GM20431 (cell line): ENCODE results near the gene GRIN2C.

ENCODE experiments used
- in situ Hi-C: fragments of 300-500 bp; cut with MseI, MboI; formaldehyde crosslinking; loops from one replicate; pipeline ENCODE4 v1.15.0; 2020; ENCODE audit warnings: low sequenced_read_pairs; ENCODE audit not compliant: unreplicated experiment

Gene GRIN2C

DNA sequence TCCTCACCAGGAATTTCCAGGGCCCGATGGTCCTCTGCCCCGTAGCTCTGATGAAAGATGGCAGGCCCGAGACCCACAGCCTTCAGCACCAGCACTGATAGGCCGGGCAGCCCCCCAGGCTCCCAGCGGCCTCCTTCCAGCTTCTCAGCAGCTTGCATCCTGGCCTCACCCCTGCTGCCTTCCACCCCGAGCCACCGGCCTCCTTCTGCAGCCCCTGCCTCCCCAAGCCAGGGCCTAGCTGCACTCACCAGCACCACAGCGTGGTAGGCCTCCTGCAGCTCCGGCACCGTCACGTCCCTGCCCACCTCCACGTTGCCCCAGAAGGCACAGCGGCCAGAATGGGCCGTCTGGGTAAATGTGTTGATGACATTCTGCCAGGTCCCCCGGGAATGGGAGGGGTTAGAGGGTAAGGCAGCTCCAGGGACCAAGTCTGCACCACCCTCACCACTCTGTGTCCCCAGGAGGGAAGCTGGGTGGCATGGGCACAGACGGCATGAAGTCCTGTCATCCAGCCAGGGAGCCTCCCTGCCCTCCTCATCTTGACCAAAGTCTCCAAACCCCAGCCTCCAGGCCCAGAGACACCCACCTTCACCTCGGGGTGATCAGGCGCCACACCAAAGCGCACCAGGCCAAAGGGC is 6.6 kb upstream of the GRIN2C start:
- in situ Hi-C loops, result loop anchor here (10.0 kb wide), 1 partner anchor 72 kb away; no protein-coding TSS in a partner anchor

DNA sequence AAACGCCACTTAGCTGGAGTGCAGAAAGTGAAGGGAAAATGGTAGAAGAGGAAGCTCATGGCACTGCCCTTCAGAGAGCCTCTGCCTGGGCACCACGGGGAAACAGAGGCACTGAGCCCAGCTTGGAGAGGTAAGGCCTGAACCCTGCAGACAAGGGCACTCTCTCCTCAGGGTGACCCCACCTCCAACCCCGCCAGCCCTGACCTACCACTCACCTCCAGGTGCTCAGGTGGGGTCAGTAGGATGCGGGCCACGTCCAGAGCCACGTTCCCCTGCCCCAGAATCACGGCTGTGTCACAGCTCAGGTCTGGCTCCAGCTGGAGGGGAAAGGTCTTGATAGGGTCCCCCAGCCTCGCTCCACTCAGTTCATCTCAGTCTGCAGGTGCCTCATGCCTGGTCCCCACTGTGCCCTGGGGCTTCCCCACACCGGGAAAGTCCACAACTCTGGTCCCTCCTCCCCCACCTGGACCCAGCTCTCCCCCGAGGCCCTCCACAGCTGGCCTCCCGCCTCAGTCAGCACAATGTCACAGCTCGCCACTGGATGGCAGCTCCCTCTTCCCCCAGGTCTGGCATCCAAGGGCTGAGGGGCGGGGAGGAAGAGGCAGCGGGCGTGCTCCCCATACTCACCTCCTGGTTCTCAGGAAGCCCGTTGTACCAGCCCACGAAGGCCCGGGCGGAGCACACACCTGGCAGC is 6.0 kb upstream of the GRIN2C start:
- in situ Hi-C loops, result loop anchor here (10.0 kb wide), 1 partner anchor 71 kb away; no protein-coding TSS in a partner anchor

DNA sequence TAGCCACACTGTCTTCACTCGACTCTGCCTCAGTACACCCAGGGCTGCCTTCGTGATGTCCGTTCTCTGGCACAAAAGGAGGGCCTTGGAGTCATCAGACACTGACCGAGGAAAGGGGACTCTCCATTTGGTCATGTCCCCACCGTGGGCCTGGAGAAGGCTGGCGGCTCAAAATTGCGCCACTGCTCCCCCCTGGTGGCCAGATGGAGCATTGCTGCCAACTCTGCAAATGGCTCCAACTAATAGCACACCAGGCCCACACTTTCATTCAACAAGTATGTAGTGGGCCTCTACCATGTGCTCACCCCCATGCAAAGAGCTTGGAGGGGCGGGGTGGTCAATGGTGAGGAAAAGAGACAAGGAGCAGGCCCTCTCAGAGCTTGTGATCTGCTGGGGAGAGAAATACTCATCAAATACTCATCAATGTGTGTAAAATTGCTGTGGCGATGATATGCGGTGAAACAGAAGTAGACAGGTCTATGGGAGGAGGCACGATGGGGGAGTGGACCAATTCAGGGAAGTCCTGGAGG is 5.2 kb upstream of the GRIN2C start:
- in situ Hi-C loops, result loop anchor here (10.0 kb wide), 1 partner anchor 70 kb away; no protein-coding TSS in a partner anchor

DNA sequence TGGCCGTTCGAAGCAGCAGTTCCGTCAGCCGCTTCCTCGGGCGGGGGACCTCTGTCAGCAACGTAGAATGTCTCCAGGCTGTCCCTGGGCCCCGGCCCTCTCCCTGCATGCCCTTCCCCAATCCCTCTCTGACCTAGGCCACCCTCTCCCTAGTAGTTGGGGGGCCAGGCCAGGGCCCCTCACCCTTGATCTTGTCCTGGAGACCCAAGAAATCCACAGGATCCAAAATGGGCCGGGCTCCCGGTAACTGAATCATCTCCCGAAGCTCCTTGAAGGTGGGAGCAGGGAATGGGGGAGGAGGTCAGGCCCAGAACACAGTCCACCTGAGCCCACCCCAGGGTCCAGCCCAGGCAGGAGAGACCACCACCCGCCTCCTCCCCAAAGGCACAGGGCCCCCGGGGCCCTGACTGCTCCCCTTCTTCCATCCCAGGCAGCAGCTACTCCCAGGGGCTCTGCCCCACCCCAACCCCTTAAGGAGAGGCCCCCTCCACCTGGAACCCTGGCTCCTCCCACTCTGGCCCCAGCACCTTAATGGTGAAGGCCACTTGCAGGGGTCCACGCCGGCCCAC is 4.7 kb upstream of the GRIN2C start:
- in situ Hi-C loops, result loop anchor here (10.0 kb wide), 1 partner anchor 70 kb away; no protein-coding TSS in a partner anchor

DNA sequence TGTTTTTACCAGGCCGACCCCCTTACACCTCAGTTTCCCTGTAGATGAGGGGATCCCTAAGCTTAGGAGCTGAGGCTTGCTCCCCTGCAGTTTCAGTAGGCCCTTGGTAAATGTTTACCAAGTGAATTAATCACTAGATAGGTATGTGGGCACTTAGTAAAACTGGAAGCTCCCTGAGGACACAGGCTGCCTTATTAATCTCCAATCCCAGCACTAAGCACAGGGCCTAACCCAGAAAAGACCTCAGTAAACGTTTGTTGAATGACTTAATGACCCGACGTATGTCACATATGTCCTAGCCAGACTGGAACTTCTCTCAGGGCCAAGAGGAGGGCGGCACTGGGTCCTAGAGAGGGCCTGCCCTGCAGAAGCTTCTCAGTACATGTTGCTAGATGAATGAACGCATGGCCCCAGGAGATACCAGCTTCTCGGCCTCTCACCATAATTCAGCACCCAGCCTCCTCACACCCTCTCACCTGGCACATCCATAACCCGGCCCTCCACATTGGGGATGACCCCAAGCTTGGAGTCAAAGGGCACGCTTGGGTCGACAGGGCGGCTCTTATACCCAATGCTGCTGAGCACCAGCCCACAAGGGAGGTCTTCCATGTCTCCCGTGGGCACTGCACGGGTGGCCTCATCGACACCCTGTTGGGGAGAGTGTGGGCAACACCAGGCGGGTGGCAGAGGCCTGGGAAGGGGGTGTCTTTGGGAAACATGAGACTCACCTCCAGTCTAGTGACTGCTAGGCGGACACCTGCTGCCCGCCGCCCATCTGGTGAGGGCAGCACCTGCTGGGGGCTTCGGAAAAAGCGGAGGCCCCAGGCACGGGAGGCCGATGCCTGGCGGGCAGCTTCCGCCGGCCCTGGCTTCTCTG is 4.0 kb upstream of the GRIN2C start:
- in situ Hi-C loops, result loop anchor here (10.0 kb wide), 1 partner anchor 69 kb away; no protein-coding TSS in a partner anchor

DNA sequence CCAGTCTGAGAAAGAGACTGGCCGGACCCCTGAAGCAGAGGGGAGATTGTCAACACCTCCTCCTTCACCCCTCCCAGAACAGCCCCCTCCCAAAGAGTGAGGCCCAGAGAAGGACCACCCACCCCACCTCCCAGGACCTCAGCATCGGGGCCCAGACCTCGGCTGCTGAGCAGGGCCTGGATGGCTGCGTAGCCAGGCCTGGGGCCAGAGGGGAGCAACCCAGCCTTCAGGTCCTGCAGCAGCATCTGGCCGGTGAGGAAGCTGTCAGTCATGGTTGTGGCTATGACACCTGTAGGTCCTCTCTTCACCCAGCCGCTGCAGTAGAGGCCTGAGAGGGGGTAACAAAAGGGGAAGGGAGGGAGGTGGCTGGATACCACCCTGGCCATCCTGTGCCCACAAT is 3.2 kb upstream of the GRIN2C start:
- in situ Hi-C loops, result loop anchor here (10.0 kb wide), 1 partner anchor 68 kb away; no protein-coding TSS in a partner anchor

DNA sequence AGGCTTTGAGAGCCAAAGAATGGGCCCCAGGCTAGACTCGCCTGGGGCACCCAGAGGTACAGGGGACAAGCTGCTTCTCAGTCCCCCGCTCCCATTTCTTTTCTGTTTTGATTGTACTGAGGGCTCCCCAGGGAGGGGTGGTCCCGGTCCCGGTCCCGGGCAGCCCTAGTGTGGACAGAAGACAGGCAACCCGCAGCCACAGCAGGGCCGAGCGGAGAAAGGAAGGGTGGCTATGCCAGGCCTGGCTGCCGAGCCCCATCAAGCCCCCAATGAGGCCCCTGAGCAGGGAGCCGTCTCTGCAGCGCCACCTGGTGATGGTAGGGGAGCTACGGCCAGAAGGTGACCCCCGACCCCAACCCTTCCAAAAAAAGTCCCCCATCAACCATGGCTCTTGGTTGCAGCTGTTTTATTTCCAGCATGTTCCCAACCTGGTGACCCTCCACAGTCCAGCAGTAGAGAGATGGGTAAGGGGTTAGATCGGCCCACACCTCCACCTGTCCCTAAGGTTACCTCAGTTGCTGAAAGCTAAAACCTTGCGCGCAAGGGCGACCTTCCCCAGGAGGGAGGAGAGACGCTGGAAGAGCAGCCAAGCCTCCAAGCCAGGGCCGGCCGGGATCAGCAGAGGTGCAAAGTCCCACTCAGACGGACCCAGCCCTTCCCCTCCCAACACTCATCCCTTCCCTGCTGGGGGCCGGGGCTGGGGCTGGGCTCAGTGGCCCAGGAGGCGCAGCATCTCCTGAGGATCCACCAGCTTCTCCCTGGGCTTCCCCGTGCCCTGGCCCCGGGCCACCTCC is 2.6 kb upstream of the GRIN2C start:
- in situ Hi-C loops, result loop anchor here (10.0 kb wide), 1 partner anchor 68 kb away; no protein-coding TSS in a partner anchor

DNA sequence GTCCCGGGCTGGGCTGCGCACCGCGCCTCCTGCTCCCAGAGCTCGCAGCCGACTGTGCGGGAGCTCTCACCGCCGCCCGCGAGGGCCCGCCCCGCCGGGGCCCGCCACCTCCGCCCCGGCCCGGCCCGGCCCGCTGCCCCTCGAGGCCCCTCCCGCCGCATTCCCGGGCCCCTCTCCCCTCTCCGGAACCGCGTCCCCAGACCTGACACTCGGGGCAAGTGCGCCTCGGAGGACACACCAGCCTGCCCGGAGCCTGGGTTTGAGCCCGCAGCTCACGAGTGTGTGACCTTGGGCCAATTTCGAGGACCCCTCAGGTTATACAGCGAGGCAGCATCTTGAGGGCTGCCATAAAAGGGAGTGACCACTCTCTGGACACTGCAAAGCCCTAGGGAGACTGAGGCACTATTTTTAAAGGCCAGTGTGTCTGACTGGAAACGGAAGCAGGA is 2.0 kb upstream of the GRIN2C start:
- in situ Hi-C loops, result loop anchor here (10.0 kb wide), 1 partner anchor 67 kb away; no protein-coding TSS in a partner anchor

DNA sequence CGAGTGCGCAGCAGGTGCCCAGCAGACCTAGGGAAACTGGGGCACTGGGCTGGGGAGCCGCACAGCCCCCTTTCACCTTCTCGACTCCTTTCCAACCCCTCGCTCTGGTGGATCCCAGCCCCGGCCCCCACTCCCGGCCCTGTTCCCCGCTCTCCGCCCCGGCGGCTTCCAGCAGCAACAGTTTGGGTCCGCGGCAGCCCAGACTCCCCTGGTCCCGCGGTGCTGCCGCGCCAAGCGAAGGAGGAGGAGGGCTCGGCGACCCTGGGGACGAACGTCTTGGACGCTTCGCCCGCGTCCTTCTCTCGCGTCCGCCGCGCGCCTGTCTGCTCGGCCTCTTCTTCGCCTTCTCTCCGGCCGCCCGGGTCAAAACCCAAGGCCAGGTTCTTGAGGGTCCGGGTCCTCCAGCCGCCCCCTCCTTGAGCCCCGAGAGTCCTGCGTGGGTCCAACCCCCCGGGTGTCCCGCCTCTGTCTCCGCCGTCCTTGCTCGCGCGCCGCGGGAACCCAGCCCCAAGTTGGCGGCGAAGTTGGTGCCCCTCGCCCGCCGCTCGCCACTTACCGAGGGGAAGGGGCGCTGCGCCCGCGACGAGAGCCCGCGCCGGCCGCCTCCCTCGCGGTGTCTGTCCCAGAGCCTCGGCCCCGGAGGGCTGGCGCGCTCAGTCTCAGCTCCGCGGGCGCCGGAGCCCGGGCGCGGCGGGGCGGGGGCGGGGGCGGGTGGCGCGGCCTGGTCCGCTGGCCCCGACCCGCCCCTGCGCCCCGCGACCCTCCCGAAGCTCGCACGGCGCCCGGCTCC is 1.4 kb upstream of the GRIN2C start:
- in situ Hi-C loops, result loop anchor here (10.0 kb wide), 1 partner anchor 66 kb away; no protein-coding TSS in a partner anchor

DNA sequence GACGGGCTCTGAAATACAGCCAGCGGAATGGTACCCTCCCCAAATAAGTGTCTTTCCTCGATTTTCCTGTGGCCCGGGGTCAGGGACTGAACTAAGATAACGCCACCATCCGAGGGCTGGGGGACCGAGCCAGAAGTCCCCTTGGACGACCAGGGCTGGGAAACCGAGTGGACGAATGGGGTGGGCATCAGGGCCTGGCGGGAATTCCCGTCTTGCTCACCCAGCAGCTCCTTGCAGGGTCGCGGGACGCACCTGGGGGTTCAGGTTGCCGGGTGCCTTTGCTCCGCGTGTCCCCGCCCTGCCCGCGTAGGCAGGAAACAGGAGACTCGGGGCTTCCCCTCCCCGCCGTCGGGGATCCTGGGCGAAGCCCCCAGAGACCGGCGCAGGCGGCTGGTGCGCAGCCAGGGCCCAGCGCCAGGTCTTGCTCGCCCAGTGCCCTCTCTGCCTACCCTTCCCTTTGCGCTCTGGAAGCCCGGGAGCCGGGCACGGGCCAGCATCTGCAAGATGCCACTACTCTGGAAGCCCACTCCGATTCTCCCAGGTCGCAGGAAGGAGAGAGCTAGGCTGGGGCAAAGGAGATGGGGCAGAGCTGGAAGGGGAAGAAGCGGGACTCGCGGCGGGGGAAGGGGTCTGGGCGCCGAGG is 665 bp upstream of the GRIN2C start:
- in situ Hi-C loops, result loop anchor here (10.0 kb wide), 1 partner anchor 66 kb away; no protein-coding TSS in a partner anchor

DNA sequence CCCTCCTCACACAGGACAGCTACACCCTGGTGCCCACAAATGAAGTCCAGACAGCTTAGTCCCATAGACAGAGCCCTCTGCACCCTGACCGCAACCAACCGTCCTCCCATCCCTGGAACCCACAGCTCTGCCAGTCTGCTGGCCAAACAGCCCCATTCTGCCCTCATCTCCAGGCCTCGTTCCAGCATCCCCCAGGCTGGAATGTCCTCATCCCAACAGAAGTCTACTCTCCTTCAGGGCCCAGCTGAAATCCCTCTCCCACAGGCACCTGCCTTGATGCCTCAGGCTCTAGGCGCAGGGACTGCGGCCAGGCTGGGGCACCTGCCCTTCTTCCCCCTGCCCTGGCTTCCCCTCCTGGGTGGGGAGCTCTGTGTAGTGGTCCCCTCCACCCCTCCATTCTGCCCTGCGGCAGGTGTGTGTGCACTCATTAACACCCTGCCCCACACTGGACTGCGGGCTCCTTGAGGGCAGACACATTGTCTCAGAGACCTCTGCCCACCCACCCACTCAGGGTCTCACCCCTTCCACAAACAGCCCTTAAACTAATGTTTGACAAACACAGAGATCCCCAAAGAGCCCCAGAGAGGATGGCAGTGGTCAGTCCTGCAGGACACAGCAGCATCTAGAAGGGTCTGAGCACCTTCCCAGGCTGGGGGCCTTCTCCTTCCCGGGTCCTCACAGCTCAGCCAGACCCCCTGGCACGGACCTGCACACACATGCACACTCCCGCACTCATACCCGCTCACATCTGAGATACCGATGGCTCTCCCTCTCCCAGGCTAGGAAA is 820 bp downstream of the GRIN2C start:
- in situ Hi-C loops, result no loop called here

DNA sequence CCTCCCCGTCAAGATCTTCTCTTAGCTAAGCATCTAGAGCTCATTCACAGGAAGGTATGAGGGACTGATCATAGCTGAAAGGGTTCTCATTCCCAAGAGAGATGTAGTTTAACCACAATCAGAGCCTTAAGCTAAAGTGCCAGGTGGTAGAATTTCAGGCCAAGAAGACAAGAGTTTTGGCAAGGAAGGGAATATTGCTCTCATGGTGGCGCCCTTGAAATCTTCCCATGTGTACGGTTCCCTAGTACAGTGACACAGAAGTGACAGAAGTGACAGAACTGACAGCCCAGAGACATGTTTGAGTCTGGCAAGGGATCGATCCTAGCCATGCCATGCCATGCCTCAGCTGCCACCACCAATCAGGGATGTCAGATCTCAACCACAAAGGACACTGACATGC is 2.5 kb downstream of the GRIN2C start:
- in situ Hi-C loops, result no loop called here

DNA sequence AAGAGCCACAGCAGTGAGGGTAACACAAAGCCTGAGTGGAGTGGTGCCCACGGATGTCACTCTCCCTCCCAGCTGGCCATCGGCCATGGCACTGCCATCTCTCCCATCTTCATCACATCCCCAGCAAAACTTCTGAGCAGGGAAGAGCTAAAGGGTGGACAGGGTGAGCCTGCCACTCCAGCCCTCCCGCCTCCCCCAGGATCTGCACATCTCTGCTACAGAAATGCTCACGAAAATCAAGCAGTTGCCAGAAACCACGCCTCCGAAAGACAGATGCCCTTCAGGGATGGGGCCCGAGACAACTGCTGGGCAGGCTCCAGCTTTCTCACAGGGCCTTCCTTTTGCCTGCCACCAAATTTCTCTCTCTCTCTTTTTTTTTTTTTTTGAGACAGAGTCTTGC is 3.6 kb downstream of the GRIN2C start:
- in situ Hi-C loops, result no loop called here

DNA sequence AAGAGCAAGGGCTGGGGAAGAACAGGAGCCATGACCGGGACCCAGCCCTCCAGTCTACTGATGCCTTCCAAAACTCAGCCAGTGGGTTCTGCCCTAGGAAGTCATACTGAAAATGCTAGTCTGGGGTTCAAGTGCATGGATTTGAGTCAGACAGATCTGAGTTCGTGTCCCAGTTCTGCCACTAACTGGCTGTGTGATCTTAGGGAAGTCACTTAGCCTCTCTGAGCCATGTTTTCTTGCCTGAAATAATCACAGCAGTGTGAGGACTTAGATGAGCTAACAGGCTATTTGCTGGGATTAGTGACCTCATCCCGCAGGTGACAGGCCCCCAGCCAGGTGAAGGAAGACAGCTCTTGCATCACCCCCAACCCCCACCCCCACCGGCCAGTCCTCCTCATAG is 4.4 kb downstream of the GRIN2C start:
- in situ Hi-C loops, result no loop called here

DNA sequence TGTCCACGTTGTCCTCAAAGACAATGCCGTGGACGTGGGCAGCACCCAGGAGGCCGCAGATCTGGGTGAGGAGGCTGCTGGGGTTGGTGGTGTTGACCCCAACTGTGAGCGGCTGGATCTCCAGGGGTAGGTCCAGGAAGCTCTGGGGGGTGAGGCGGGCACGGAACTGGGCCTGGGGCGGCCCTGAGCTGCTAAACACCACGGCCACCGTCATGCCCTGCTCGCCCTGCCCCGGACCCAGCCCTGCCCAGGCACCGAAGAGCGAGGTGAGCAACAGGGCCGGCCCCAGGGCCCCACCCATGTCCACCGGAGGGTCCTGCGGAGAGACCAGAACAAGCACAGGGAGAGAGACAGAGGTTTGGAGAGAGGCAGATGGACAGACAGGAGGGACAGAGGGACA is 4.9 kb downstream of the GRIN2C start:
- in situ Hi-C loops, result no loop called here

DNA sequence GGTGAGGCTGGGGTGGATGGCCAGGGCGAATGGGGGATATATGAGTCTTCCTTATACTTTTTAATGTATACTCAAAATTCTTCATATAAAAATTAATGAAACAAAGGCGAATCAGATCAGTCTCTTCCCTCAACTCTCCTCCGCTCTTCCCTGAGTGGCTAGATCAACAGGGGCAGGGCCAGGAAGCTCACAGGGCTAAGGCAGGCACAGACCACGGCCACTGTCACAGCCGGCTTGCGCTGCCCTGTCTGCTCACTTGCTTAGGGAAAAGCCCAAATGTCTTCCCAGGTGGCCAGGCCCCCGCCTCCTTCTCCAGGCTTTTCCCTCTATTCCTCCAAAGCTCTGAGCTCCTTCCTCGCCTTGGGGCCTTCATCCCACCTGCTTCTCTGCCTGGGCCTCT is 6.0 kb downstream of the GRIN2C start:
- in situ Hi-C loops, result no loop called here

DNA sequence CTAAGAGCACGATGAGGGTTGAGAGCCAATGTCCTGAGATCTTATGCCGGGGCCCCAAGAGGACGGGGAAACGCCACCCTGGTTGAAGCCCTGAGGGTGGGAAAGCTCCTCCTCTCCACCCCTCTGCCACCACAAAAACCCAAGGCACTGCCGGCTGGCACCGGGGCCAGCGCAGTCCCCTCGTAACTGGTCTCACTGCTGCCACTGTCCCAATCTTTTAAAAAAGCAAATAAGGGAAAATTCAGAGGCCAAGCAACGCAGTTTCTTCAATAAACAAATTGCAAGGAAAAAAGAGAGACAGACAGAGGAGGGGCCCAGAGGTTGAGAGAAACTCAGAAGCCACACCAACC is 6.7 kb downstream of the GRIN2C start:
- in situ Hi-C loops, result no loop called here
